Left kidney (tissue), 2 donors: ENCODE data around the gene DLGAP1. TPM values are rescaled to one million over a fixed set of nuclear protein-coding genes. Genes with fewer than 3 reads are reported as not detected.
"Not testable (repeated sequence)": the region's sequence is repeated elsewhere in the genome, so short reads cannot be mapped to it uniquely, and the experiment has no call there.

Experiments used
- DNase-seq: peaks from one replicate; pipeline ENCODE4 v3.0.0-alpha.2; 2013
- polyA plus RNA-seq: library from polyadenylated mRNA; unstranded; fragments of 120-200 nt; gene quantifications from one replicate; pipeline ENCODE4 v1.2.1, GENCODE V29; 2013; ENCODE audit not compliant: insufficient read length

Gene DLGAP1
- polyA plus RNA-seq, 1 donor, result 6.2 TPM

DNA sequence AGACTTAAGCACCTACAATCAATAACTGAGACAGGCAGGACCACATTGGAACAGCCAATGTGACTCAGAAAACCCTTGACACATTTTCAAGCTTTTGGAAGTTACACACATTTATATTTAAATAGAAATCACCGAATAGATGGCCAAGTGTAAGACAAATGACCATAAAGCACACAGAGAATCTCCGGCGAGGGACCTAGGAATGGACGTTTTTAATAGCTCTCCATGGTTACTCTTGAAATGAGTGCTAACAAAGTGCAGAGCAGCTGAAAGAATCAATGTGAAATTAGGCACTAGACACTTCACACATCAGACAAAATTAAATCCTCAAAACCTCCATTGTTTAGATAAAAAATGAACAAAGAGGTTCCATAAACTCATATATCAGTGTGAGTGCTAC is 376.9 kb downstream of the DLGAP1 start:
- no peak for DNase-seq

DNA sequence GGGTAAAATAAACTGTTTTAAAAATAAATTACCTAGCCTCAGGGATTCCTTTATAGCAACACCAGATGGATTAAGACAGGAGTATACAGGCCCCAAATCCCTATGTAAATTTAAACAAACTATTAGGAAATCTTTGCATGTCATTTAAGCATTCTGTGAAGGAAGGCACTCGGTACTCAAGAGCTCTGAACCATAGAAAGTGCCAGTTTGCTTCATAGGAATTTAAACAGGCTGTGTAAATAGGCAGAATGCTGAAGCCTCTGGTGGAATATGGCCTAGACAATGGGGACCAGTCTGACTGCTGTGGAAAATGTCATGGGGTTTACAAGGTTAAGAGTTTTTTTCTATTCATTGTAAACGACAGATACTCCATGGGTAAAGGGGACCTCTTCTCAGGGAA is 377.4 kb downstream of the DLGAP1 start:
- DNase-seq, result no peak

DNA sequence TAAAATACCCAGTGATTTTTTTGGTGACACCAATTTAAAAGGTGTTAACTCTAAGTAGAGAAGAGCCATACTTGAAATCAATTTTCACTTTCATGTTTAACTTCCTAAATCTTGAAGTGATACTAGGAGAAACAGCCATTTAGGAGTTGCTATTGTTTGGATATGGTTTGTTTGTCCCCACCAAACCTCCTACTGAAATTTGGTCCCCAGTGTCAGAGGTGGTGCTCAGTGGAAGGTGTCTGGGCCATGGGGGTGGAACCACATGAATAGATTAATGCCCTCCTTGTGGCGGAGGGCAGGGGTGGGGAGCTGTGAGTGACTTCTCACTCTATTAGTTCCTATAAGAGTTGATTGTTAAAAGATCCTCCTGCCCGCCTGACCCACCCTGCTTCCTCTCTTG is 377.9 kb downstream of the DLGAP1 start:
- no peak for DNase-seq

DNA sequence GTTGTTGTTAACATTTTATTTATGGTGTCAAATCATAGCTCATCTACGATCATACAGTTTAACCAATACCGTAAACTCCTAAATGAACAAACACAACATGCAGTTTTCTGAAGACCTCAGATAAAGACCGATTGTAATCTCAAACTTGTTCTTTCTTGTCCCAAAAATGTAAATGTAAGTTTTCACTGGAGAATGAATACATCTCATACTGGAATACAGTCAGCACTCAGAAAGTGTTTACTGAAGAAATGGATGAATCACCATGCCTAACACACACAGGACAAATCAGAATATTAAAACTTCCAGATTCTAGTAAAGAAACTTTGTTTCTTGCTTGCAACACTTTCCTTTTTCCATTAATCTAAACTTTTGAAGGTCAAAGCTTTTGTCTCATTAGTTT is 380.5 kb downstream of the DLGAP1 start:
- DNase-seq, result no peak

DNA sequence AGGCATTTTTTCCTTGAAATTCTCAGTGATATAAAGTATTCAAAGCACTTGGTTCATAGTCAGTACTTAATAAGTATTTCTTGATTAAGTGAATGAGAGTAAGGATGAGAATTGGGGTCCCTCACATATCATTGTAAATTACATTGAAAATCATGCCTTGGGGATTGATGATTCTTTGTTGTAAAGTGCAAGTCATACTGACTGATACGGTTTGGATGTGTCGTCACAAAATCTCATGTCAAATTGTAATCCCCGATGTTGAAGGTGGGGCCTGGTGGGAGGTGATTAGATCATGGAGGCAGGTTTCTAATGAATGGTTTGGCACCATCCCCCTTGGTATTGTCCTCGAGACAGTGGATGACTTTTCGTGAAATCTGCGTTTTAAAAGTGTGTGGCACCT is 385.9 kb downstream of the DLGAP1 start:
- DNase-seq, result no peak

GRCh38 chr18:4068552-4069158 is 386.5 kb downstream of the DLGAP1 start:
- peak; percentile 46 for DNase-seq

DNA sequence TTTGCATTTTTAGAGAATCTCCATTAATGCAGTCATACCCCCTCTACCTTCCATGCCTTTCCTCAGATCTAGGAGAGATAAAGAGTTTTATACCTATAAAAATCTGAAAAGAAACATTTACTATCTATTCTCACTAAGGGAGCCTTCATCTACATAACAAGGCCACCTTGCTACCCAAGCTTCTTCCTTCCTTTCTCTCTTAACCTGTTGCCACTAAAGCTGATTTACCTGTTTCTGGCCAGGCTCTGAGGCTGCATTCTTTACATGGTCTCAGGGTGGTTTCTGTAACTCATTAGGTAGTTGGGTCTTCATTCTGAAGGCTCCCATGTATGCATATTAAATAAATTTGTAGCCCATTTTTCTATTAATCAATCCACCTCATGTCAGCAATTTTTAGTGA is 391.6 kb downstream of the DLGAP1 start:
- no peak for DNase-seq

DNA sequence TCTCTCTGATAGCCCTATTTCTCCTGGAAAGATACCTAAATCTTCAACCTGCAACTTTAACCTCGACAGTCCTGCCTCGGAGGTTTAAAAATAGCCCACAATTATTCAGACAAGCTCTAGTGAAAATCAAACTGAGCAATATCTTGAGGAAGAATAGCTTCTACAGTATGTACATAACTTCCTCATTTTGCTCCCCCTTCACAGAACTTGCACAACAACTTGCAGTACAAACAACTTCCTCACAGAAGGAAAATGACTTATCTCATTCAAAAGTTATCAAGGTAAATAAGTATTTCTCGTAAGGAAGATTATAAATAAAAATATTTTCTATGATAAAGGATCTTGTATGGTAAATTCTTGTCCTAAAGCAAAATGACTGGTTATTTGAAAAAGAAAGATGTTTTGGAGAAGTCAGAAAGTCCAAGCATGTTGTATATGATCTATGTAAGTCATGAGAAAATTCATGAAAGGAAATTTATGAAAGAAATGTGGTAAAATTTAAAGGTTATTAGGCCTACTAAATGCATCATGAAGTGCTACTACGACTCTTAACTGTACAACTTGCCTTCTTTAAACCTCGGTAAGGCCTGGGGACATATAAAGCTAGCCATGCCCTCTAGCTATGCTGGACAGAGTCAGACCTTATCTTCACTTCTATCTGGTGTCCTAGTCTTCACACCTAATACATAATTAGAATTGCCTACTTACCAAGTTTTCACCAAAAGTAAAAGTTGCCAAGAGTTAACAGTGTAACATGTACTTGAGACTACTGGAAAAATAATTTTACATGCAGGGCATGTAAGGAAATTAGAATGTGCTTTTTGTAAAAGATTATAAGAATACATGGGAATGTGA is 394.5 kb downstream of the DLGAP1 start:
- no peak for DNase-seq

DNA sequence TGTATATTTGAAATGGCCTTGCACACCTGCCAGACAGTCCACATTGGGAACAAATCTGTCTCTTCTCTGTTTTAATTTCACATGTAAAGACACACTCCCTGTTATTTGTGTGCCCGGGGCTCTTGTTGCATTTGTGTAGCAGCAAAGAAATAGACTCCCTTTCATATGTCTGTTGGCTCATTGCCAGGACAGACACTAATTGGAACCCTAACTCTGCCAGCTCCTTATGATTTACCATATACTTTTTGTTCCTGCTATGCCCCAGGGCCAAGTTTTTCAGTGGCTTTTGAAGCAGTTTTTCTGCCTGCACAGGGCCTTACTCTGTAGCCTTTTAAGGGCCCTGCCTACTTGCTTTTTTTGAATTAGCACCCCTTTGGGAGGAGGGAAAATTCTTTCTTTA is 396.9 kb downstream of the DLGAP1 start:
- no peak for DNase-seq

DNA sequence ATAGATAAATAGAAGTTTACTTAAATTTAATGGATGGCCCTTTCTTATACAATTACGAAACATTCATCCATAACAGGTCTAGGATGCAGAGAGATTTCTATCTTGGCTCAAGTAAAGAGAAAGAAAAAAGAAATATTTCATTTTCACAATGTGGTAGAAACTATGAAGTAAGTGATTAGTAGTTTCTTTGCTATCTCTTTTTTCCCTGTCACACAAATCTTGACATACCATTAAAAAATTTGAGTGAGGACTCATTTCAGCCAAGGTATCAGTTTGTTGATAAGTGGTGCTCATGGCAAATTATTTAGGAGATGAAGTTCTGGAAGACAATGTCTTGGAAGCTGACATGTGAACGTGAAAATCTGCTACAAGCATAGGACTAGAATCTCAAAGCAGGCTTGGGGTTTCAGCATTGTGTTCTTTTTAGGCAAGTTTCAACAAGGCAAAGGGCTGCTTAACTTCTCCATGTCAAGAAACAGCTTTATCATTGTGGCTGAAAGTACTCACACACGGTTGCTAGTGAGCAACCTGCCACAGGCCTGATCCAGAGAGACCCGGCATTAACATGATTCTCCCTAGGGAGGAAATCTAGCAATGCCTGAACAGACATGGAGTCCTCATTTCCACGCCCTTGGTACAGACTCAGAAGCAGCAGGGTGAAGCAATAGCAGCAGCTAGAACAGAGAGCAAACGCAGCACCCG is 414.6 kb downstream of the DLGAP1 start:
- DNase-seq, result no peak

- no peak for DNase-seq
Measured at GRCh38 chr18:4035521-4035920, 419.6 kb downstream of the DLGAP1 start.

DNA sequence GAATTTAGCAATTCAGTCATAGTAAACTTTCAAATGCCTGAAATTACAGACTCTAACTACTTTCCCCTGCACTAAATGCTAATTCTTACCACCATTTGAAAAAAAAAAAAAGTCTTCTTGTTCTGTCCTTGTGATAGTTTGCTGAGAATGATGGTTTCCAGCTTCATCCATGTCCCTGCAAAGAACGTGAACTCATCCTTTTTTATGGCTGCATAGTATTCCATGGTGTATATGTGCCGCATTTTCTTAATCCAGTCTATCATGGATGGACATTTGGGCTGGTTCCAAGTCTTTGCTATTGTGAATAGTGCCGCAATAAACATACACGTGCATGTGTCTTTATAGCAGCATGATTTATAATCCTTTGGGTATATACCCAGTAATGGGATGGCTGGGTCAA is 420.3 kb downstream of the DLGAP1 start:
- not testable (repeated sequence) for DNase-seq

DNA sequence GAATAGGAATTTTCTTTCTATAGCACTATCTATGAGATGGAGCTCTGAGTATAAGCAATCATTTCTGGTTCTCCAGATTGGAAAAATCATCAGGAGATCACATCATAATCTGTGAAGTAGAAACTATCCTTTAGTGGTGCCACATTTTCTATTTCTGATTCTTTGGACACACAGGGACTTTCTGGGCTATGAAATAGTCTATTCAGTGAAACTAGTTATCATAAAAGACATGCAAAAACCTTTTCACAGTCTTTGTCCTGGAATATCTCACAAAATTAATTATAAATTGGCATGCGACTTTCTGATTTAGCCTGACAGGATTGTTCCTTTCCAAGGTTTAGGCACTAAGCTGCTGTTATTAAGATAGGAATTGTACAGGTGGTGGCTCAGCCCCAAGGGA is 428.6 kb downstream of the DLGAP1 start:
- no peak for DNase-seq

DNA sequence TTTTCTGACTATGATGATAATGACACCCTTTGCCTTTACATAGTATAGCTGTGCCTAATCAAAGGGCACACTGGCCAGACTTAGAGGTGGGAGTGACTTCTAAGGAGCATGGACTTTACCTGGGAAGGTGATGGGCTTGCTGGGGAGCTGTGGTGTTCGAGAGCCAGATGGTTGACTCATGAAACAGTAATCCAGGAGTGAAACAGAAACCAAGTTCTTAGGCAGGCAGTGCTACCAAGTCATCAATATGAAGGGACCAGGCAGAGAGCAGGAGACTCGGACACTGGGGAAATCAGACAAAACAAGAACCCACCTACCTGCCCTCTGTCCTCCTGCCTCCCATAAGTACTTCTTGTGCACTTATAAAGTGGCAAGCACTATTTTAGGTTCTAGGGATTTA is 430.4 kb downstream of the DLGAP1 start:
- DNase-seq, result no peak

- DNase-seq, result not testable (repeated sequence)
Measured at GRCh38 chr18:4022749-4023148, 432.4 kb downstream of the DLGAP1 start.

GRCh38 chr18:4020026-4020425 is 435.1 kb downstream of the DLGAP1 start:
- no peak for DNase-seq

DNA sequence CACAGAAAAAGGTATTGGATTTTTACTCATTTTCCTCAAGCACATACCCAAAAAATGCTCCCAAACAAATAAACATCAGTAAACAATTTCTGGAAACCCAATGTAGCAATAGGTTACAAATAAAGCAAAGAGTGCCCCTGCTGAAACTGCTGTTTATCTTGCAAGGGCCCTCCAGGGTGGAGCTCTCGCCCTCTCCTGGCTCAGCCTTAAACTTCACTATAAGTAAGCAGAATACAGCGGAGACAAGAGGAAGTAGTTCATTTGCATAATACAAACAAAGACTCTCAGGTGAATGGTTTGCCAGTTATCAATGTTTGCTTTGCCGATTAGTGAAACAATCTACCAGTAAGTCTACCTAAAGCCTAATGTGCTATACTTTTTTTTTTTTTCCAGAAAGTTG is 437.6 kb downstream of the DLGAP1 start:
- no peak for DNase-seq

GRCh38 chr18:4016391-4017049 is 438.6 kb downstream of the DLGAP1 start:
- no peak for DNase-seq

- no peak for DNase-seq
Measured at GRCh38 chr18:4007846-4008245, 447.3 kb downstream of the DLGAP1 start.

DNA sequence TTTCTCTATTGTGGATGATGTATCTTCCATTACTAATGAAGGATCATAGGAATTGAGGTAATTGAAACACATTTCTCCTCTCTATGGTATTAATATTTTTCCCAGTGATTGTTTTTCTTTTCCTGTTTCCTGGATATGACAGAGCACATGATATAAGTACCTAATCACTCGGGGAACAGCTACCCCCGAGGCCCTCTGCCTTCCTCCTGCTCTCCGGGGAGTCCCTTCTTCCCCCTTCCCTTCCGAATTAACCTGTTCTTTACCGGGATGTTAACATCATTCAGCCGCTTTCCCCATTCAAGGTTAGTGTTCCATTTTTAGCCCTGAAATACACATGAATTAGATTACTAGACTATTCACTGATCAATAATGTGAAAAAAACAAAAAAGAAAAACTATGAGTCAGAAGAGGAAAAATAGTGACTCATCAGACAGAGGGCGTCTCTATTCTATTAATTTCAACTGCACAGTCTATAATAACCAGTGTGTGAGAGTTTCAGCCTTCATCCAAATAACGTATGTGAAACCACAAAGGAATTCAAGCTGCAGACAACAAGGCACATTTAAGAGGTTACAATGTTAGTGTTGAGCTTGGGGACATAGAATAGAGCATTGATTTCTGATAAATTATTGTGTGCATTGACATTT is 450.8 kb downstream of the DLGAP1 start:
- no peak for DNase-seq

- peak; percentile 45 for DNase-seq
Measured at GRCh38 chr18:3998698-3999333, 456.3 kb downstream of the DLGAP1 start.
